Activated naive CD4-positive, alpha-beta T cell treated with Interleukin-2 at 50 U/mL for 16 hours (primary cell): ENCODE results near the gene CDIPT.
"Not testable (repeated sequence)": the region's sequence is repeated elsewhere in the genome, so short reads cannot be mapped to it uniquely, and the experiment has no call there.

Experiments used
- DNase-seq: peaks from one replicate; pipeline ENCODE4 v3.0.0-alpha.2; 2020

The CDIPT gene, protein sequence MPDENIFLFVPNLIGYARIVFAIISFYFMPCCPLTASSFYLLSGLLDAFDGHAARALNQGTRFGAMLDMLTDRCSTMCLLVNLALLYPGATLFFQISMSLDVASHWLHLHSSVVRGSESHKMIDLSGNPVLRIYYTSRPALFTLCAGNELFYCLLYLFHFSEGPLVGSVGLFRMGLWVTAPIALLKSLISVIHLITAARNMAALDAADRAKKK

GRCh38 chr16:29862884-29863668 lies at the start of gene CDIPT:
Gene CDIPT, minus strand, starts transcription at chr16:29863226. Its CDS starts 369 bp downstream, at chr16:29862857.
- peak; percentile 94 for DNase-seq

DNA sequence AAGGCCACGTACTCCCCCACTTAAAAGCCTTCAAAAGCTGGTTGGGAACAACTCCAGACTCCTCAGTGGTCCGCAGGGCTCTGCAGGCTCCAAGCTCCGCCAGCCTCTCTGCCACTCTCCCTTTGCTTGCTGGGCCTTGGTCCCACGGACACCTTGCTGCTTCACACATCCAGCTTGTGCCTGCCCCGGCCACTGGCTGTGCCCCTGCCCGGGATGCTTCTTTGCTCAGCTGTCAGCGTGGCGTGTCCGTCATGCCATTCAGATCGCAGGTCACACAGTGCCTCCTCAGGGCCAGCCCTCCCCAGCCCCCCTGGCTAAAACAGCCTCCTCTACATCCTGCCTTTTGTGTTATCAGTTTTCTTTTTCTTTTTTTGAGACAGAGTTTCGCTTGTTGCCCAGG lies 49.1 kb upstream of the CDIPT start:
- DNase-seq, result no peak

DNA sequence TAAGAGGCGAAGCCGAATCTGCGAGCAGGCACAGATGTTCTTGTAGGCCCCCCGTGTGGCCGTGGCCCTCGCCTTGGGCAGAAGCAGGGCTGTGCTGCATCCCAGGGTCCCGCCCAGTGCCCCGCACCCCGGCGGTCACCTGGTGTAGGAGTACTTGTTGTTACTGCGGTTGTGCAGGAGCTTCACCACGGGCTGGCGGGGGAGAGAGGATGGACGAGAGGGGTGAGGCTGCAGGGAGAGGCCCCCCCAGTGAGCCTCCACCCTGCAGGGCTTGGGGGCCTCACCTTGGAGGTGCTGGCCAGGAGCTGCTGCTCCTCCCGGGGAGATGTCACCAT lies 48.6 kb upstream of the CDIPT start:
- no peak for DNase-seq

DNA sequence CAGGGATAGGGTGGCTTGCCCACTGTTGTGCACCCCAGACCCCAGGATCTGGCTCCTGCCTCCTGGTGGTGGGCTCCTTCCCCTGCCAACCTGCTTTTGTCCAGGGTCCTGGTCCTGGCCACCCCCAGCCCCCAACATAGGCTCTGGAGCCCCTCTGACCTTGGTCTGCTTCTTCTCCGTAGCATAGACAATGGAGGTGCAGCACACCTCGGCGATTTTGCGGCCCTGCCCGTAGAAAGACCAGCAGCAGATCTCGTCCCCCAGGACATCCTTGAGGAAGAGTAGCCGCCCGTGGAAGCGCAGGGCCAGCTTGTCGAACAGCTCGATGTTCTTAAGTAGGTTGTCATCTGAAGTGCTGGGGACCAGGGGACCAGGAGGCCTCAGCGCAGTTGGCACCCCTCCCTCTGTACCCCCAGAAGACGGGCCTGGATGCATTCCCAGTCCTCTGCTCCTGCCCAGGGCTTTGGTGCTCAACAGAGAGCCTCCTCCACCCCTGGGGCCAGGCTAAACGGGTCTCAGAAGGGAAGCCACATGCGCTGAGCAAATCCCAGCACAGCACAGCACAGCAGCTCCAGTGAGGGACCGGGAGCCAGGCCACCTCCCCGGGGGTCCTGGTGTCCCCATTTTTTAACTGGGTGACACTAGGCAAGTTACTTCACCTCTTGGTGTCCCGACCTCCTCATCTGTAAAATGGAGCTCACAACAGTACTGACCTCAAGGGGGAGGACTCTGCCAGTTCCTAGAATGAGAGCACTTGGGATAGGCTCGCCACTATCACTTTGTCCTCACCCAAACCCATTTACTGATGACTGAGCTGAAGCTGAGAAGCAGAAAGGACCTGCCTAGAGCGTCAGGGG lies 48.0 kb upstream of the CDIPT start:
- DNase-seq, result no peak

- not testable (repeated sequence) for DNase-seq
Observed at GRCh38 chr16:29909851-29910250, 46.8 kb upstream of the CDIPT start.

- DNase-seq, result no peak
Observed at GRCh38 chr16:29909391-29909790, 46.4 kb upstream of the CDIPT start.

GRCh38 chr16:29908719-29909220 lies 45.7 kb upstream of the CDIPT start:
- no peak for DNase-seq

- no peak for DNase-seq
Observed at GRCh38 chr16:29907973-29908372, 44.9 kb upstream of the CDIPT start.

DNA sequence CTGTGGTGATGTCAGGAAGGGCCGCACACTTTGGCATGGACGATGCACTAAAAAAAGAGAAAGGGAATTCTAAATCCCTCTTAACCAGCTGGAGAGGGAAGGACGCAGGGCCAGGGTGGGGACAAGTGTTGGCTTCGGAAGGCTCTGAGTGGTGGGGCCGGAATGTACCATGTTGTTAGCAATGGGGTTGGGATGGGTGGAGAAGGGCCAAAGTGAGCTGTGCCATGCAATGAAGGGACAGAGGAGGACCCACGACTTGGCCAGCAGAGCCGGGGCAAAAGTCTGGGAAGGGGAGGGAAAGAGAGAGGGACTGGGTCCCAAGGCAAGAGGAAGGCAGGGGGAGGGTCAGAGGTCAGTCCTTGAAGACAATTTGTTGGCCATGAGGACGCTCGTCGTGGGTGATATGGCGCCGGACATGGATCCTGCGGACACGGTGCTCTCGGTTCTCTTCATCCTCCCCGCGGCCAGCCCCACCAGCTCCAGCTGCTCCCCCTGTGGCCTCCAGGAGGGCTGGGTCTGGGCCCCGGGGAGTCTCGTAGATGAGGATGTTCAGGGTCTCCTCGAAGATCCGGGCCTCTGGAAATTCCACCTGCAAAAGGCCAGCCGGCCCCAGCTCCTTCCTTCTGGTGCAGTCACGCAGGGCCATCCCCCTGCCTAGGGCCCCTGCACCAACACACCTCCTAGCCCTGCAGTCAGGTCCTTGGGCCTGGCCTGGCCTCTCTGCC lies 43.7 kb upstream of the CDIPT start:
- DNase-seq, result no peak

DNA sequence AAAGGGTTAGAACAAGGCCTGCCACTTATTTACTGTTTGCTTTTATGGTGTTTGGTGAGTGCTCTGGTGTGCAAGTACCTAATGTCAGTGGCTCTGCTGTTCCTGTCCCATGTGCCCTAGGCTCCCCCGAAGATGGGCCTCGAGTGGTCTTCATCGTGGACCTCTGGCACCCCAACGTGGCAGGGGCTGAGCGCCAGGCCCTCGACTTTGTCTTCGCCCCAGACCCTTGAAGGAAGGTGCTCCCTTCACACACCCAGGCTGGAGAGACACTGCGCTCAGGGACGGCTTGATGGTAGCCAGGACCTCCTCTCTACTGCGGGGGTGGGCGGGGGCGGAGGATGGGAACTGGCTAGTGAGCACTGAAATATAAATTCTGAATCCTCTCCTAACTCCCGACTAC lies 42.6 kb upstream of the CDIPT start:
- DNase-seq, result no peak

- no peak for DNase-seq
Observed at GRCh38 chr16:29904947-29905346, 41.9 kb upstream of the CDIPT start.

GRCh38 chr16:29903590-29903989 lies 40.6 kb upstream of the CDIPT start:
- no peak for DNase-seq

- DNase-seq, result no peak
Observed at GRCh38 chr16:29901607-29901945, 38.5 kb upstream of the CDIPT start.

DNA sequence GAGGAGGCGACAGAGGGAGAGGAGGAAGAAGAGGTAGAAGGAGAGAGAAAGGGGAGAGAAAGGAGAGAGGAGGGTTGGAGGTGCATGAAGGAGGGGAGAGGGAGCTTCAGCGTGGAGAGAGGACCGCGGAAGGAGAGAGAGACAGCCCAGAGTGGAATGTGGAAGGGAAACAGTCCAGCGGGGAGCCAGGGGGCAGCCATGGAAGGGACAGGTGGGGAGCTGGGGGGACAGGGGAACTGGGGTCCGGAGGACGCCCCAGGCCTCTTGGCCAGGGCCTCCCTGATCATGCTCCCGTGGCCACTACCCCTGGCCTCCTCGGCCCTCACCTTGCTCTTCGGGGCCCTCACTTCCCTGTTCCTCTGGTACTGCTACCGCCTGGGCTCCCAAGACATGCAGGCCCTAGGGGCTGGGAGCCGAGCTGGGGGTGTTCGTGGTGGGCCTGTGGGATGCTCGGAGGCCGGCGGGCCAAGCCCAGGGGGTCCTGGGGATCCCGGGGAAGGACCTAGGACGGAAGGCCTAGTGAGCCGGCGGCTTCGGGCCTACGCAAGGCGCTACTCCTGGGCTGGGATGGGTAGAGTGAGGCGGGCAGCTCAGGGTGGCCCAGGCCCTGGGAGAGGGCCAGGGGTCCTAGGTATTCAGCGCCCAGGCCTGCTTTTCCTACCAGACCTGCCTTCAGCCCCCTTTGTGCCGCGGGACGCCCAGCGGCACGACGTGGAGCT lies 38.0 kb upstream of the CDIPT start:
- DNase-seq, result no peak

GRCh38 chr16:29900102-29900887 lies 37.3 kb upstream of the CDIPT start, which contains the start of gene ASPHD1:
Gene ASPHD1, plus strand, starts transcription at chr16:29900488. Its CDS starts 484 bp downstream, at chr16:29900972.
- peak; percentile 81 for DNase-seq

DNA sequence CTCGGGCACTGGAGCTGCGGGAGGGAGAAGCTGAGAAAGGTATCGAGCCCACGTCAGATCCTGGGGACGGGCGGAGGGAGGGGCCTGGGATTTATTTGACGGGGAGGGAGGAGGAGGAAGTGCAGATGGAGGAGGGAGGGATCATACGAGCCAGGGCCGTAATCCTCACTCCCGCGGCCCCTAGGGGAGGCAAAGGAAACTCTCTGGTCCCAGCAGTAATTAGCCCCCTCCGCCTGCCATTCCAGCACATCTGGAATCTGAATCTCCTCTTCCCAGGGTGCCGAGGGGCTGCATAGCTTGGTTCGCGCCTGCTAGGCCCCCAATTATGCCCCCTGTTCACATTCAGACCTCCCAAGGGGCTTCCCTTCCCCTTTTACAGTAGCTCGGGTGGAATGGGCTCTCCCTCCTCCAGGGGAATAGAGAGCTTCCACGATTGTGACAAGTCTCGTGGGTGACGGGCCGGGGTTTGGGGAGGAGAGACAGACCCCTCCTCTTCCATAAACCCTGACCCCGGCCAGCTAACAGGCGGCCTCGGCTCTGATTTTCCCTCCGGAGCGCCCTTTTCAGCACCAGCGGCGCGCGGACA lies 36.6 kb upstream of the CDIPT start, which contains the start of gene SEZ6L2:
TSS of gene SEZ6L2 (minus strand) at position 35 of the 586 bp plus-strand sequence. CDS start 531 bp downstream, outside the sequence.
- no peak for DNase-seq

DNA sequence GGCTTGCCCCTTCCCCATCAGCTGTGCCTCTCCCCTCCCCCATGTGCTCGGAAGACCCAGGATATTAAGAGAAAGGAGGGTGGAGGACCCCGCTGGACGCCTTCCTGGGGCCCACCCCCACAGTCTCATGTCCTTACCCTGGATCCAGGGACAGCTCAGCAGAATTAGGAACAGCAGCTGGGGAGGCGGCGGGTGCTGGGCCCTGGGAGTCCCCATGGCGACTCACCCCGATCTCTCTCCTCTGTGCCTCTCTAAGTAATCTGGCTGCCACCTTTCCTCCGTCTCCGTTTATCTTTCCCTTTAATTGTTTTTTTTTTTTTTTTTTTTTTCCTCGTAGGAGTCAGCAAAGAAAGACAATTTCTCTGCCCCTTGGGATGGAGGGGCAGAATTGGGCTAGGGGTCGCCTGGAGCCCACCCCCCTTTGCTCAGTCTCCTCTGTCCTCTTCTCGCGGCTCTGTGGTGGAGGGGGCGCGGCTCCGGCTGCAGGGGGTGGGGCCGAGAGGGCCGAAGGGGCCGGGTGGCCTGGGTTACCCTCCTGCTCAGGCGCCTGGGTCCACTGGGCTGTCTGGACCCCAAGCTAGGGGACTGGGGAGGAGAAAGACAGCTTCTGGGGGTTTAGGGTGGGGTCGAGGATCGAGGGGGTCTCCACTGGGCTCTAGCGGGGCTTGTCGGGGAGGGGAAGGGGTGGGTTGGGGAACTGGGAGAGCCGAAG lies 35.9 kb upstream of the CDIPT start:
- DNase-seq, result no peak

DNA sequence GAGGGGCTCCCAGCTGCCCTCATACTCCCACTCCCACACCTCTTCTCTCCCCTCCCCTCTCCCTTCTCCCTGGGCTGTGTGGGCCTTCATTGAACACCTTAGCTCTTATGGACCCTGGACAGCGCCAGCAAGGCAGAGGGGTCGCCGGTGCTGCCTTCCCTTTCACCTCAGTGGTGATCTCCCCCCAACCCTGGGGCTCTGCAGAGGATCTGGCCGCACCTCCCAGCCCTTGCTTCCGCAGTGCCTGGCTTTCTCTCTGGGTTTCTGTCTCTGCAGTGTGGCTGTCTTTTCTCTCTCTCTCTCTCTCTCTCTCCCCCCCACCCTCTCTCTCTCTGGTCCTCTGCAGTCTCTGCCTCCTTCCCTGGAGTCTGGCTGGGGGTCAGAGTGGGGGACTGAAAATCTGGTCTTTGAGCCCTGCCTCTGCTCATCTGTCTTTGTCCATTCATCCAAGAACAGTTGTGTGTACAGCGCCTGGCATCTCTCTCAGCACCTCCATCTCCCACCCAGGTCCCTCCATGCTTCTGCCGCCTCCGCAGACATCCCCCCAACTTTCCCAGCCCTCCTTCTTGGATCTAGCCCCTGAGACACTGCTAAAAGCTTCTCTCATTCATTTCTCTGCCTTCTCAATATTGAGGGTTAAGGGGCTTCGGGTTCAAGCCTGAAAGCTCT lies 35.2 kb upstream of the CDIPT start:
- no peak for DNase-seq

- no peak for DNase-seq
Observed at GRCh38 chr16:29897333-29897732, 34.3 kb upstream of the CDIPT start.

GRCh38 chr16:29896841-29897240 lies 33.8 kb upstream of the CDIPT start:
- DNase-seq, result no peak
